Measurements from ENCODE around the gene ARSA.

ARSA gene

GRCh38 chr22:50604256-50605001 is 23.5 kb downstream of the ARSA start:
- DNase-seq (ENCODE audit: low read depth in 3 of 3): no peak

DNA sequence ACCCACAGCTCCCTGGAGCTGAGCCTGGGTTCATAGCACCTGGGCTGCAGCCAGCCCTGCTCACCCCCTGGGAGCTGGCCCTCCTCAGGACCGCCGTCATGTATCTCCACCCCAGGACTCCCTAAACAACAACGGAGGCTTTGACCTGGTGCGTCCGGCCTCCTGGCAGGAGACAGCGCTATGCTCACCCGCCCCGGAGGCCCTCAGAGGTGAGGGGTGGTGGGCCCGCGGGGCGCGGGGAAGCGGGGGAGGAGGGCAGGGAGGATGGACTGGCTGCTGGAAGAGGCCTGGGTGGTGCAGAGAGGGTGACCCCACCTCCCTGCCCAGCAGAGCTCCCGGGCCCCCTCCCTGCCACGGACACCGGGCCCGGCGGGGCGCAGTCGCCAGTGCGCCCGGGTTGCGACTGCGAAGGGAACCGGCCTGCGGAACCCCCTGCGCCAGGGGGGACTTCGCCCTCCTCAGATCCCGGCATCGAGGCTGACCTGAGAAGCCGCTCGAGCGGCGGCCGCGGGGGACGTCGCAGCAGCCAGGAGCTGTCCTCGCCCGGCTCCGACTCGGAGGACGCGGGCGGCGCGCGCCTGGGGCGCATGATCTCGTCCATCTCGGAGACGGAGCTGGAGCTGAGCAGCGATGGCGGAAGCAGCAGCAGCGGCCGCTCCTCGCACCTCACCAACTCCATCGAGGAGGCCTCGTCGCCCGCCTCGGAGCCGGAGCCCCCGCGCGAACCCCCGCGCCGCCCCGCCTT is 24.3 kb downstream of the ARSA start:
- DNase-seq (ENCODE audit: low read depth in 3 of 3): no peak

- DNase-seq (ENCODE audit: low read depth in 3 of 3): no peak
Observed at GRCh38 chr22:50602338-50602700, 25.6 kb downstream of the ARSA start.

- DNase-seq (ENCODE audit: low read depth in 3 of 3): no peak
Observed at GRCh38 chr22:50601669-50602337, 26.1 kb downstream of the ARSA start.

DNA sequence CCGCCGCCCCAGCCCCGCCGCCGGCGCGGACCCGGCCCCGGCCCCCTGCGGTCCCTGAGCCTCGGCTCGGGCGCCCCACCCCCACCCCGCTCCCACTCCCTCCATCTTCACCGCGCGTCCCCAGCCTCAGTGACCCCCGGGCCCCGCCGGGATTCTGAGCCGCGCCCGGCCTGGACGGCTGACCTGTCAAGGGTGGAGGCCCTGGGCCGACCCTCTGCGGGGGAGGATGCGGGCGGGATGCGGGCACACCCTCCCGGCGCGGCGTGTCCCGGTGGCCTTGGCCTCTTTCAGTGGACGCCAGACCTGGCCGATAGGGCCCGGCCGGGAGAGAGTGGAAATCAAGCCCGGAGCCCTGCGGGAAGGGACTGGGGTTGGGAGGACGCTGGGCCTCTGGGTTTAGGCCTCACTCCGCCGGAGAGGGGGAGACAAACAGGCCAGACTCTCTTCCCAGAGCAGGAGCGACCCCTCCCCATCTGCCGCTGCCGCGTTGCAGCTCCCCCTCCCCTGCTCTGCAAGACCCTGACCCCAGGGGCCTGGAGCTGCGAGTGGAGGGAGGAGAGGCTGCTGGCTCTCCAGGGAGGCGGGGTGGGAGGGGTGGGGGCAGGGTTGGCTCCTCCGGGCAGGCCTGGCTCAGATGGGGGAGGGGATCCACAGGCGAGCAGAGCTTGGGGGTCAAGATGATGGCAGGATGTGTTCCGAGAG is 26.8 kb downstream of the ARSA start:
- no peak for DNase-seq (ENCODE audit: low read depth in 3 of 3)

GRCh38 chr22:50600538-50600937 is 27.4 kb downstream of the ARSA start, which contains the start of gene MAPK8IP2:
TSS of gene MAPK8IP2 (plus strand) at chr22:50600793. CDS start at chr22:50600819, 26 bp downstream.
- DNase-seq (ENCODE audit: low read depth in 3 of 3): no peak

DNA sequence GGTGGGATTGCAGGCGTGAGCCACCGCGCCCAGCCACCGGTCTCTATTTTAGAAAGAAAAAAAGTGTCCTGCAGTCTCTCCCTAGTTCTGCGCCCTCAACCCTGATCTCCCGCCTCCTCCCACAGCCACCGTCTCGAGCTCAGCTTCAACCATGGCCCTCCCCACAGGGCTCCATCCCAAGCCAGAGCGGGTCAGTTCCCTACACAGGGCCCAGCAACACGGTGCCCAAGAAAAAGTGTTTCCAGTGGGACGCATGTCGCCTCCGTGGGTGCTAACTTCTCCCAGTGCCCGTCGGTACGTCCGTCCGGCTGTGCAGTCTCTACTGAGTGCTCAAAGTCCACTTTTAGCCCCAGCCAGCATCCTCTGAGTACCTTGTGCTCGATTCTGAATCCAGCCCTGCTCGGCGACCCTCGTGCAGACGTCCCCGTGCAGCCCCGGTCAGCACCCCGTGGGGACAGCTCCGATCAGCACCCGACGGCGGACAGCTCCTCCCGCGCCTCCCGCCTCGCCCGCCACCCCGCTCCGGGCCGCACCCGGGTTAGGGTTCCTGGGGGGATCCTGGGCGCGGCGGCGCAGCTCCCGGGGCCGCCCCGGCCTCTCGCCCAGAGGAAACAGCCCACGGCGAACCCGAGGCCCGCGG is 28.0 kb downstream of the ARSA start:
- no peak for DNase-seq (ENCODE audit: low read depth in 3 of 3)

- no peak for DNase-seq (ENCODE audit: low read depth in 3 of 3)
Observed at GRCh38 chr22:50597097-50597496, 30.9 kb downstream of the ARSA start.

GRCh38 chr22:50595189-50595588 is 32.8 kb downstream of the ARSA start:
- DNase-seq (ENCODE audit: low read depth in 3 of 3): no peak

DNA sequence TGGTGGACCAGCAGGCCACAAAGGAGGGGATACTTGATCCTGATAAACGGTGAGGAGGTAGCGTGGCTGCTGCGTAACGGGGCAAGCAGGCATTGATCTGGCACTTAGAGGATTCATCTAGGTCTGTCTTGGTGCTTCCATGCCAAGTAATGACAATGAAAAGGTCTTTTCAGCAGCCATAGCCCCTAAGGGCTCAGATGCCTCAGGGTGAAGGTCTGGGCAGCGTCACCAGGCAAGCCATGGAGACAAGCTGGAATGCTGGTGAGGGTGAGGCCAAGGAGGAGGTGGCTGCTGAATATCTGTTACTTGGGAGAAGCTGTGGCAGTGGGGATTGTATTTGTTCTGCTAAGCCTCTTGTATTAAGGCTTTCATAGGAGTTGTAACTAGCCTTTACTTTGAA is 40.5 kb downstream of the ARSA start:
- no peak for DNase-seq (ENCODE audit: low read depth in 3 of 3)

- DNase-seq (ENCODE audit: low read depth in 3 of 3): no peak
Observed at GRCh38 chr22:50586416-50586815, 41.5 kb downstream of the ARSA start.

DNA sequence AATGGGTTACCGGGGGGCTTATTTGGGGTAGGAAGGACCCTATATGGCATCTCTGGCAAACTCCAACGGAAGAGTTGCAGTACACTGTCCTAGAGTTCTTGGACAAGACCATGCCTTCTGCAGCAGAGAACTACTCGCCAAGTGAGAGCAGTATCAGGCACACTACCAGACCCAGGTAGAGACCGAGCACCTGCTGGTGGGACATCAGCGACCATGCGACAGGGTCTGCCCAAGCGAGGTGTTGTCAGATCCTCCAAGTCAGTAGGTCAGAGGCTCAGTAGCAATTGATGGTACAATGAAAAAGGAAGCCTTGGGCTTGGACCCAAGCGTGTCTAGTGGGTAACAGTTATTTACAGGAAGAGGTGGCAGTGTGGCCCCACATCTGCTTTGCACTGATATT is 42.2 kb downstream of the ARSA start:
- DNase-seq (ENCODE audit: low read depth in 3 of 3): no peak

DNA sequence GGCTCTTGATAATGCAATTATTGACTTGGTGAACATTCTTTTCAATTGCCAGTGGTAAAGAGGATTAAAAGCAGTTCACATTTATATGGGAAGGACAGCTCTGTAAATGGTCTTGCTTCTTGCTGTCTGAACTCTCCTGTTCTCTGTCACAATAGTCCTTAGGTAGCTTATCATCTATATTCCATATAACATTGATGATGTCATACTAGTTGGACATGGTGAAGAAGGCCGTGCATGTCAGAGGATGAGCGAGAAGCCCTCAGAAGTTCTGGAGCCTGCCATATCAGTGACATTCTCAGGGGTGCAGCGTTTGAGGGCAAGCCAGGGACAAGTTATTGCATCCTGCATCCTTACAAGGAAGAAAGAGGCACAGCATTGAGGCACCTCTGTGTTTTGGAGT is 42.7 kb downstream of the ARSA start:
- DNase-seq (ENCODE audit: low read depth in 3 of 3): no peak

- DNase-seq (ENCODE audit: low read depth in 3 of 3): no peak
Observed at GRCh38 chr22:50584106-50585096, 43.6 kb downstream of the ARSA start.

DNA sequence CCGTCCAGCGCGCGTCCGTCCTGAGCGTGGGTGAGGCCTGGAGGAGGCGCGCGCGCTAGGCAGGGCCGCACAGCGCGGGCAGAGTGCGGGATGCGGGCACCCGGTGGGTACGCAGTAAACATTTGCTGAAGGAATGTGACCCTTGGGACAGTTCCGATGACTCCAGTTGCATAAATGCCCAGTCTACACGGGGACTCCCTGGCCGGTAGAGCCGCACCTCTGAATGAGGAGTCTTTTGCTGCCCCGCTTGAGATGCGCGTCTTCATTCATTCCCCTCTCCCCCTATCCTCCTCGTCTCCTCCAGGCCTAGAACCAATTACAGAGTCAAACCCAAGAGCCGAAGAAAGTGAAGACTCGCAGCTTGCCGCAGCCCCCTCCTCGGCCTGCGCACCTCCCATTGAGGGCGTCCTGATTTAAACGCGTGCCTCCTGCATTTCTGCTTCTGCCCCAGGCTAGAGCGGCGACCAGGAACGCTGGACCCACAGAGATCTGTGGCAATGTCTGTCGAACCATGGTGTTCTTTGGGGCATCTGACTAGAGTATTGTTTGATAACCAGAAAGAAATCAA is 44.6 kb downstream of the ARSA start:
- no peak for DNase-seq (ENCODE audit: low read depth in 3 of 3)

DNA sequence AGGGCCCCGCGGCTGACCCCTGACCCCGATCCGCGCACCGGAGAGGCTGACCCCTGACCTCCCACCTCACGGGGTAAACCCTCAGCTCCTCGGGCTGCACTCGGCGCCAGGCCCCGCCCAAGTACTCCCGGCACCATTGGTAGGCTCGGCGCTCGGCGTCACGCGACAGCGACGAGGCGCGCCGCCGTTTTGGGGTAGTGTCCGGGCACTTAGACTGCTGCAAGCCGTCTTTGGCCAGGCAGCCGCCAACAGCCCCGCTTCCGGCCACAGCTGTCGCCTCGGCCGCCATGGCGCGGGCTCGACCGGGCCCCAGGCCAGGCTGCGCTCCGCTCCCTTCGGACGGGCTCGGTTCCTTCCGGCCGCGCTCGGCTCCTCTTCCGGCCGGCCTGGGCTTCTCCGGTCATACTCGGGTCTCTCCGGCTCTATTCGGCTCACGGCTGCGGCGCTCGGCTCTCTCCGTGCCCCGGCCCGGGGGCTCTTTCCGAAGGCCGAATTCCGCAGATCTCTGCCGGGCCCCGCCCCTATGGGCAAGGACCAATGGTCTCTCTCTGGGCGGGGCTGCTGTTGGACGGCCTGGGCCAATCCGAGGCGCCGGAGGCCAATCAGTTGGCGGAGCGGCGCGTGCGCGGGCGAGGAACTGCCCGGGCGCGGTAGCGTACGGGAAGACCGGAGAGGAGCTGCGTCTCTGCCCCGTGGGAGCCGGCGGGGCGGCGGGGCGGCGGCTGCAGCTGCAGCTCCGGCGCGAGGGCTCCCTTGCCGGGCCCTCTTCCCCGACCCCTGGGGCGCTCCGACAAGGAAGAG is 45.3 kb downstream of the ARSA start, which contains the start of gene CHKB:
Gene CHKB (minus strand): TSS at position 357 of the 801 bp plus-strand sequence. CDS start 68 bp downstream, at position 289.
- DNase-seq (ENCODE audit: low read depth in 3 of 3): peak; percentile 94 to 97 (median 96)

GRCh38 chr22:50581950-50582492 is 45.9 kb downstream of the ARSA start:
- peak in 1 of 3 experiments; percentile 12 for DNase-seq (ENCODE audit: low read depth in 3 of 3)

- no peak for DNase-seq (ENCODE audit: low read depth in 3 of 3)
Observed at GRCh38 chr22:50581031-50581949, 46.7 kb downstream of the ARSA start.

All from stimulated activated CD4-positive, alpha-beta T cell treated with anti-CD3 and anti-CD28 coated beads, TNF-alpha, amount 100 ng/mL, for 4 hours (primary cell).